HT1080 (cell line): ENCODE measurements around the gene KRT6A. TPM values are rescaled to one million over a fixed set of nuclear protein-coding genes. Genes with fewer than 3 reads are reported as not detected.

Experiments used
- DNase-seq: peaks from one replicate; pipeline ENCODE4 v3.0.0-alpha.2; 2015; ENCODE audit warnings: low read depth
- total RNA-seq: library from RNA; depleted of rRNA; stranded (reverse); fragments of >200 nt; shearing (Covaris generic); gene quantifications from 2 replicates; pipeline ENCODE4 v1.2.3, GENCODE V29; 2014; rRNA removed

KRT6A gene
- total RNA-seq, 1 experiment from 2014 or later, result not detected

DNA sequence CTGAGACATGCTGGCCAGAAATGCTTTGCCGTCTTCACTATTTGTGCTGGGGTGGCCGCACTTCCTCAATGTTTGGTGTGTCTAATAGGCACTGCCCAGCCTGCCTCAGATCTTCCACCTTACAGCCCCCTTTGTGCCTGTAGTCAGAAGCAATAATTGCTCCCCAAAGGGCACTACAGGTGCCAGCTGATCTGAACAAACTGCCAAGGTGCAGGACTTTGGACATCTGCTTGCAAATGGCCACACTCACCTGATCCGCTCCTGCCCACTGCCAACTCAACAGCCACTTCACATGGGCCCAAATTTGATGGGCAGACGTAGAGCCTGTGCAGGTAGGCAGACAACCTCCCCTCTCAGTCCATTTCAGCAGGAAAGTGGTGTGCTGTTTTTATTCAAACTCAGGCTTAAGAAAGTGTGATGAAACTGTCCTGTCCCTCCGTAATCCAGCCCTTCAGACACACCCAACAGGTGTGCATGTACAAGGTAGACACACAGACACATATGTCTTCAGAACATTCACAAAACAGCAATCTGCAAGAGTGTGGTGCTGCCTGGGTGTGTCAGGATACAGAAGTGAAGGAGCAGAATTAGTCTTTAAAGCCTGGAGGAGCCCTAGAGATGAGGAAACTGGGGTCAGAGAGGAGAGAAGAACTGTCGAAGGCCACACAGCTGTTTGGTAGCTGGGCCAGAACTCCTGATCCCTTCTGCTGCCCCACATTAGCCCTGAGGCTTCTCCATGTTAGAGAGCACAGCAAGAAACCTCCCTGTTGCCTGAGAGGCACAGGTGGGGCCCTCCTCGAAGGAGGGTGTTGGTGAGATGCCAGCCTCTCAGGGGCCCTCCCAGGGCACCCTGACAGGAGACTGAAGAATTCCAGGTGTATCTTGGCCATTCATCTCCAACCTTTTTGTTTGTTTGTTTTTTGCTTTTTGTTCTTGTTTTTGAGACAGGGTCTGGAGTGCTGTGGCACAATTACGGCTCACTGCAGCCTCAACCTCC is 54.5 kb downstream of the KRT6A start:
- no peak for DNase-seq

- no peak for DNase-seq
These were observed 55.5 kb downstream of the KRT6A start for GRCh38 chr12:52437508-52437907.

Other genes with a start within 250 kb of the KRT6A start
- 1.2 TPM in 2 replicates for gene KRT86, start 218.6 kb downstream of the KRT6A start, total RNA-seq
- gene KRT81, start 201.7 kb downstream of the KRT6A start, total RNA-seq, result 235 and 270 TPM in 2 replicates
- gene KRT83, start 171.9 kb downstream of the KRT6A start, total RNA-seq, result 0.05 and 0.17 TPM in 2 replicates
- gene KRT85, start 125.8 kb downstream of the KRT6A start, total RNA-seq, result not detected in 2 replicates
- not detected in 2 replicates for gene KRT84, start 107.6 kb downstream of the KRT6A start, total RNA-seq
- gene KRT82, start 86.9 kb downstream of the KRT6A start, total RNA-seq, result not detected in 2 replicates
- not detected in 2 replicates for gene KRT75, start 58.9 kb downstream of the KRT6A start, total RNA-seq
- gene KRT6B, start 41.1 kb downstream of the KRT6A start, total RNA-seq, result not detected in 2 replicates
- gene KRT6C, start 19.5 kb downstream of the KRT6A start, total RNA-seq, result not detected in 2 replicates
- gene KRT5, start 27.1 kb upstream of the KRT6A start, total RNA-seq, result not detected in 2 replicates
- gene KRT71, start 59.9 kb upstream of the KRT6A start, total RNA-seq, result not detected in 2 replicates
- gene KRT74, start 80.6 kb upstream of the KRT6A start, total RNA-seq, result not detected in 2 replicates
- not detected in 2 replicates for gene KRT72, start 108.2 kb upstream of the KRT6A start, total RNA-seq
- not detected in 2 replicates for gene KRT73, start 125.3 kb upstream of the KRT6A start, total RNA-seq
- gene KRT2, start 159.0 kb upstream of the KRT6A start, total RNA-seq, result not detected in 2 replicates
- not detected in 2 replicates for gene KRT1, start 187.2 kb upstream of the KRT6A start, total RNA-seq
- gene KRT77, start 210.3 kb upstream of the KRT6A start, total RNA-seq, result not detected in 2 replicates